DMS153 treated with DMSO at 0.1 percent for 48 hours (cell line): Measurements from ENCODE around the gene PRKCSH.

Experiments
- DNase-seq: peaks from one replicate; lab custom pipeline; 2025; ENCODE audit not compliant: unreplicated experiment; lab: John Stamatoyannopoulos, UW

PRKCSH gene

DNA sequence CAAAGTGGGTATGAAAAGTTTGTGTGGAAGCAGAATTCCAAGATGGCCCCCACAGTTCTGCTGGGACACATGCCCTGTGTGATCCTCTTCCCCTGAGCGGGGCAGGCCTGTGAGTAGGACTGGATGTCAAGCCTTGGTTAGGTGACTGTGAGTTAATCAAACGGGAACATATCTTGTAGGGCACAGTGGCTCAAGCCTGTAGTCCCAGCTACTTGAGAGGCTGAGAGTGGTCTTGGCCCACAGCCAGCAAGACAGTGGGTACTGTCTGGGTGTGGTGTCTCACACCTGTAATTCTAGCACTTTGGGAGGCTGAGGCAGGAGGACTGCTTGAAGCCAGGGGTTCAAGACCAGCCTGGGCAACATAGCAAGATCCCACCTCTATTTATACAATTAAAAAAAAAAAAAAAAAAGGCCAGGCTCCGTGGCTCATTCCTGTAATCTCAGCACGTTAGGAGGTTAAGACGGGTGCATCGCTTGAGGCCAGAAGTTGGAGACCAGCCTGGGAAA lies 63.8 kb downstream of the PRKCSH start:
- DNase-seq, result no peak

DNA sequence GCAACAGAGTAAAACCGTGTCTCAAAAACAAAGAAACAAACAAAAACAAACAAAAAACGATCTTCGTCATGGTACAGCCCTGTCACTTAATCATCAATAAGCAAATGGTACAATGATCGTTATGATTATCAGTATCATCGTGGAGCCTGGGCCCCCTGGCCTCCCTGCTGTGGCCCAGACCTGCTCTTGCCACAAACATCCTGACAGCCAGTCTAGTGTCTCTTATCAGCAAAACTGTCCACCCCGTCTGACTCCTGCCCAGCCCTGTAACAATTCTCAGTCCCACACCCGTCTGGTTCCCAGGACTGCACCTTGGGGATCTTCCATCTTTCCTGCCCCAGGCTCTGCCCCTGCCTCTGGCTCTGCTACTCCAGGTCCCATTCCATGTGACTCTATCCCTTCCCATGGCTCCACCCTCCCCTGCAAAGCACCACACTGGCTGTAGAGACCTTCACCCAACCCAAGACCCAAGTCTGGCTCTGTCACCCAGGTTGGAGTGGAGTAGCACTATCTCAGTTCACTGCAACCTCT lies 64.5 kb downstream of the PRKCSH start:
- DNase-seq, result no peak
